Measurements from ENCODE around the gene BMP8A.
"Not testable (repeated sequence)": the region's sequence is repeated elsewhere in the genome, so short reads cannot be mapped to it uniquely, and the experiment has no call there.

DNA sequence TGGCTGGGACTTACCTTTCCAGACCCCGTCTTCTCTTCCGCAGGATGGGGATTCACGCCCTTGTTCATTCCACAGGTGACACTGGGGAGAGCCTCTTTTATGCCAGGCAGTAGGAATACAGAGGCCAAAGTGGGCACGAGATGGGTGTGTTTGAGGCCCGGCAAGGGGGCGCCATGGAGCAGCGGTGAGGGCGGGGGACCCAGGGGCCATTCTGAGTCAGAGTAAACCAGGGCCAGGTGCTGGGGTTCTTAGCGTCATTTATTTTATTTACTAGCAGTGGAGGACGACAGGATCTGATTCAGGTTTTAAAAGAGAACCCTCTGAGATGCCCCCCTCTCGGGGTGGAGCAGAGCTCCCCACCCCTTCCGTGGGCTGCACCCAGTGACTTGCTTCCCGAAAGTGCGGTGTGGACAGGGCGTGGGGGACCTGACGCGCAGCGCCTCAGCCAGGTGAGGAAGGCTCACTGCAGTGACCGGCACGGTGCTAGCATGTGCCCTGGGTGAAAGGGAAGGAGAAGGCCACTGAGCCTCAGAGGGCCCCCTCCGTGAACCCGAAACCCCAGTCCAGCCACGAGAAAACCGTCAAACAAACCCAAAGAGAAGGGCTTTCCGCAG, 20.9 kb downstream of the BMP8A start:
- TF ChIP-seq, protein P1, sequence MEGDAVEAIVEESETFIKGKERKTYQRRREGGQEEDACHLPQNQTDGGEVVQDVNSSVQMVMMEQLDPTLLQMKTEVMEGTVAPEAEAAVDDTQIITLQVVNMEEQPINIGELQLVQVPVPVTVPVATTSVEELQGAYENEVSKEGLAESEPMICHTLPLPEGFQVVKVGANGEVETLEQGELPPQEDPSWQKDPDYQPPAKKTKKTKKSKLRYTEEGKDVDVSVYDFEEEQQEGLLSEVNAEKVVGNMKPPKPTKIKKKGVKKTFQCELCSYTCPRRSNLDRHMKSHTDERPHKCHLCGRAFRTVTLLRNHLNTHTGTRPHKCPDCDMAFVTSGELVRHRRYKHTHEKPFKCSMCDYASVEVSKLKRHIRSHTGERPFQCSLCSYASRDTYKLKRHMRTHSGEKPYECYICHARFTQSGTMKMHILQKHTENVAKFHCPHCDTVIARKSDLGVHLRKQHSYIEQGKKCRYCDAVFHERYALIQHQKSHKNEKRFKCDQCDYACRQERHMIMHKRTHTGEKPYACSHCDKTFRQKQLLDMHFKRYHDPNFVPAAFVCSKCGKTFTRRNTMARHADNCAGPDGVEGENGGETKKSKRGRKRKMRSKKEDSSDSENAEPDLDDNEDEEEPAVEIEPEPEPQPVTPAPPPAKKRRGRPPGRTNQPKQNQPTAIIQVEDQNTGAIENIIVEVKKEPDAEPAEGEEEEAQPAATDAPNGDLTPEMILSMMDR (IDR thresholded peaks at IDR 0.05), result not testable (repeated sequence)
- TF ChIP-seq SREBF2 (IDR thresholded peaks at IDR 0.05); KDM1A (IDR thresholded peaks at IDR 0.05; ENCODE audit: low read depth); POLR2A (IDR thresholded peaks at IDR 0.05; ENCODE audit: low read length); HDAC2 (IDR thresholded peaks at IDR 0.05); RARB (CRISPR knock-in tag; IDR thresholded peaks at IDR 0.05): not testable (repeated sequence)
- TF ChIP-seq, protein P2, sequence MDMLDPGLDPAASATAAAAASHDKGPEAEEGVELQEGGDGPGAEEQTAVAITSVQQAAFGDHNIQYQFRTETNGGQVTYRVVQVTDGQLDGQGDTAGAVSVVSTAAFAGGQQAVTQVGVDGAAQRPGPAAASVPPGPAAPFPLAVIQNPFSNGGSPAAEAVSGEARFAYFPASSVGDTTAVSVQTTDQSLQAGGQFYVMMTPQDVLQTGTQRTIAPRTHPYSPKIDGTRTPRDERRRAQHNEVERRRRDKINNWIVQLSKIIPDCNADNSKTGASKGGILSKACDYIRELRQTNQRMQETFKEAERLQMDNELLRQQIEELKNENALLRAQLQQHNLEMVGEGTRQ (IDR thresholded peaks at IDR 0.05), result not testable (repeated sequence)
- TF ChIP-seq, protein P3, sequence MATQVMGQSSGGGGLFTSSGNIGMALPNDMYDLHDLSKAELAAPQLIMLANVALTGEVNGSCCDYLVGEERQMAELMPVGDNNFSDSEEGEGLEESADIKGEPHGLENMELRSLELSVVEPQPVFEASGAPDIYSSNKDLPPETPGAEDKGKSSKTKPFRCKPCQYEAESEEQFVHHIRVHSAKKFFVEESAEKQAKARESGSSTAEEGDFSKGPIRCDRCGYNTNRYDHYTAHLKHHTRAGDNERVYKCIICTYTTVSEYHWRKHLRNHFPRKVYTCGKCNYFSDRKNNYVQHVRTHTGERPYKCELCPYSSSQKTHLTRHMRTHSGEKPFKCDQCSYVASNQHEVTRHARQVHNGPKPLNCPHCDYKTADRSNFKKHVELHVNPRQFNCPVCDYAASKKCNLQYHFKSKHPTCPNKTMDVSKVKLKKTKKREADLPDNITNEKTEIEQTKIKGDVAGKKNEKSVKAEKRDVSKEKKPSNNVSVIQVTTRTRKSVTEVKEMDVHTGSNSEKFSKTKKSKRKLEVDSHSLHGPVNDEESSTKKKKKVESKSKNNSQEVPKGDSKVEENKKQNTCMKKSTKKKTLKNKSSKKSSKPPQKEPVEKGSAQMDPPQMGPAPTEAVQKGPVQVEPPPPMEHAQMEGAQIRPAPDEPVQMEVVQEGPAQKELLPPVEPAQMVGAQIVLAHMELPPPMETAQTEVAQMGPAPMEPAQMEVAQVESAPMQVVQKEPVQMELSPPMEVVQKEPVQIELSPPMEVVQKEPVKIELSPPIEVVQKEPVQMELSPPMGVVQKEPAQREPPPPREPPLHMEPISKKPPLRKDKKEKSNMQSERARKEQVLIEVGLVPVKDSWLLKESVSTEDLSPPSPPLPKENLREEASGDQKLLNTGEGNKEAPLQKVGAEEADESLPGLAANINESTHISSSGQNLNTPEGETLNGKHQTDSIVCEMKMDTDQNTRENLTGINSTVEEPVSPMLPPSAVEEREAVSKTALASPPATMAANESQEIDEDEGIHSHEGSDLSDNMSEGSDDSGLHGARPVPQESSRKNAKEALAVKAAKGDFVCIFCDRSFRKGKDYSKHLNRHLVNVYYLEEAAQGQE (IDR thresholded peaks at IDR 0.05), result not testable (repeated sequence)
